Measurements from ENCODE around the gene CDC42BPB.

GRCh38 chr14:102965282-102965681, 92.1 kb downstream of the CDC42BPB start:
- TF ChIP-seq, protein P1, sequence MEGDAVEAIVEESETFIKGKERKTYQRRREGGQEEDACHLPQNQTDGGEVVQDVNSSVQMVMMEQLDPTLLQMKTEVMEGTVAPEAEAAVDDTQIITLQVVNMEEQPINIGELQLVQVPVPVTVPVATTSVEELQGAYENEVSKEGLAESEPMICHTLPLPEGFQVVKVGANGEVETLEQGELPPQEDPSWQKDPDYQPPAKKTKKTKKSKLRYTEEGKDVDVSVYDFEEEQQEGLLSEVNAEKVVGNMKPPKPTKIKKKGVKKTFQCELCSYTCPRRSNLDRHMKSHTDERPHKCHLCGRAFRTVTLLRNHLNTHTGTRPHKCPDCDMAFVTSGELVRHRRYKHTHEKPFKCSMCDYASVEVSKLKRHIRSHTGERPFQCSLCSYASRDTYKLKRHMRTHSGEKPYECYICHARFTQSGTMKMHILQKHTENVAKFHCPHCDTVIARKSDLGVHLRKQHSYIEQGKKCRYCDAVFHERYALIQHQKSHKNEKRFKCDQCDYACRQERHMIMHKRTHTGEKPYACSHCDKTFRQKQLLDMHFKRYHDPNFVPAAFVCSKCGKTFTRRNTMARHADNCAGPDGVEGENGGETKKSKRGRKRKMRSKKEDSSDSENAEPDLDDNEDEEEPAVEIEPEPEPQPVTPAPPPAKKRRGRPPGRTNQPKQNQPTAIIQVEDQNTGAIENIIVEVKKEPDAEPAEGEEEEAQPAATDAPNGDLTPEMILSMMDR (IDR thresholded peaks at IDR 0.05) = no peak
- no peak for TF ChIP-seq POLR2A (IDR thresholded peaks at IDR 0.05)
